SK-N-SH treated with all-trans-retinoic acid at 6 μM for 48 hours (cell line): Measurements from ENCODE around the gene ASAP2.

Experiments used
- ATAC-seq: fragments of 200-7000 bp; cut with Tn5 transposase; 3 replicates; pipeline ENCODE4 v1.9.1; 2020; ENCODE audit warnings: mild to moderate bottlenecking, moderate library complexity
- ARNTL ChIP-seq: fragments of 450-650 bp; formaldehyde crosslinking; IDR thresholded peaks from 2 replicates; pipeline ENCODE4 v1.5.0; 2020; ENCODE audit warnings: low read depth, mild to moderate bottlenecking, moderate library complexity, borderline replicate concordance
- BACH2 ChIP-seq: fragments of 250-450 bp; sonication (Bioruptor Pico); IDR thresholded peaks from 2 replicates; pipeline ENCODE4 v1.9.0; 2021; ENCODE audit warnings: mild to moderate bottlenecking, borderline replicate concordance
- CSDC2 ChIP-seq: fragments of 250-450 bp; sonication (Bioruptor Pico); IDR thresholded peaks from 2 replicates; pipeline ENCODE4 v1.5.0; 2020; ENCODE audit warnings: mild to moderate bottlenecking, moderate library complexity
- ESRRG ChIP-seq: fragments of 250-450 bp; sonication (Bioruptor Pico); IDR thresholded peaks from 2 replicates; pipeline ENCODE4 v1.6.1; 2021; ENCODE audit warnings: mild to moderate bottlenecking
- GLIS3 ChIP-seq: fragments of 250-450 bp; sonication (Bioruptor Pico); IDR thresholded peaks from 2 replicates; pipeline ENCODE4 v1.5.0; 2020; ENCODE audit warnings: mild to moderate bottlenecking, moderate library complexity
- ISL1 ChIP-seq: fragments of 250-450 bp; sonication (Bioruptor Pico); IDR thresholded peaks from 2 replicates; pipeline ENCODE4 v2.1.2; 2022; ENCODE audit warnings: mild to moderate bottlenecking, moderate library complexity
- OSR1 ChIP-seq: fragments of 250-450 bp; sonication (Bioruptor Pico); IDR thresholded peaks from 2 replicates; pipeline ENCODE4 v1.8.0; 2022; ENCODE audit warnings: moderate library complexity, mild to moderate bottlenecking, inconsistent platforms
- PPARA ChIP-seq: fragments of 250-450 bp; sonication (Bioruptor Pico); IDR thresholded peaks from 2 replicates; pipeline ENCODE4 v1.5.0; 2020; ENCODE audit warnings: mild to moderate bottlenecking, borderline replicate concordance
- RARB ChIP-seq: fragments of 250-450 bp; sonication (Bioruptor Pico); IDR thresholded peaks from 2 replicates; pipeline ENCODE4 v1.8.0; 2021; ENCODE audit warnings: mild to moderate bottlenecking, moderate library complexity
- SNAI2 ChIP-seq: fragments of 250-450 bp; sonication (Bioruptor Pico); IDR thresholded peaks from 2 replicates; pipeline ENCODE4 v1.5.0; 2020; ENCODE audit warnings: mild to moderate bottlenecking, moderate library complexity
- TCF4 ChIP-seq: fragments of 250-450 bp; sonication (Bioruptor Pico); IDR thresholded peaks from 2 replicates; pipeline ENCODE4 v1.8.0; 2021; ENCODE audit warnings: mild to moderate bottlenecking, moderate library complexity, borderline replicate concordance
- TOX ChIP-seq: fragments of 250-450 bp; sonication (Bioruptor Pico); IDR thresholded peaks from 2 replicates; pipeline ENCODE4 v1.8.0; 2021; ENCODE audit warnings: mild to moderate bottlenecking, moderate library complexity, borderline replicate concordance
- ZC3H10 ChIP-seq: fragments of 250-450 bp; sonication (Bioruptor Pico); IDR thresholded peaks from 2 replicates; pipeline ENCODE4 v1.5.1; 2021; ENCODE audit warnings: mild to moderate bottlenecking, moderate library complexity
- ZFP3 ChIP-seq: fragments of 250-450 bp; sonication (Bioruptor Pico); IDR thresholded peaks from 2 replicates; pipeline ENCODE4 v1.5.0; 2020; ENCODE audit warnings: mild to moderate bottlenecking, moderate library complexity
- ZFP30 ChIP-seq: fragments of 450-650 bp; formaldehyde crosslinking; IDR thresholded peaks from 2 replicates; pipeline ENCODE4 v1.5.0; 2022; ENCODE audit warnings: mild to moderate bottlenecking, moderate library complexity
- ZNF565 ChIP-seq: fragments of 450-650 bp; formaldehyde crosslinking; conservative IDR thresholded peaks from 2 replicates; pipeline ENCODE4 v1.5.0; 2020; ENCODE audit warnings: low read depth, mild to moderate bottlenecking, moderate library complexity
- ZNF70 ChIP-seq: fragments of 450-650 bp; formaldehyde crosslinking; IDR thresholded peaks from 2 replicates; pipeline ENCODE4 v1.5.0; 2020; ENCODE audit warnings: mild to moderate bottlenecking, moderate library complexity
- ZNF8 ChIP-seq: fragments of 450-650 bp; formaldehyde crosslinking; IDR thresholded peaks from 2 replicates; pipeline ENCODE4 v1.5.0; 2020; ENCODE audit warnings: mild to moderate bottlenecking, moderate library complexity
- TF ChIP-seq, protein P1 (sequence below): fragments of 250-450 bp; sonication (Bioruptor Pico); IDR thresholded peaks from 2 replicates; pipeline ENCODE4 v1.8.0; 2021; ENCODE audit warnings: low read depth, mild to moderate bottlenecking, moderate library complexity, borderline replicate concordance
- TF ChIP-seq, protein P2 (sequence below): fragments of 250-450 bp; sonication (Bioruptor Pico); IDR thresholded peaks from 2 replicates; pipeline ENCODE4 v1.5.0; 2020; ENCODE audit warnings: mild to moderate bottlenecking, moderate library complexity
- TF ChIP-seq, protein P3 (sequence below): fragments of 250-450 bp; sonication (Bioruptor Pico); IDR thresholded peaks from 2 replicates; pipeline ENCODE4 v1.5.1; 2021; ENCODE audit warnings: mild to moderate bottlenecking, moderate library complexity
- TF ChIP-seq, protein P4 (sequence below): fragments of 250-450 bp; sonication (Bioruptor Pico); IDR thresholded peaks from 2 replicates; pipeline ENCODE4 v1.5.1; 2020; ENCODE audit warnings: low read depth, mild to moderate bottlenecking, moderate library complexity
- TF ChIP-seq, protein P5 (sequence below): fragments of 250-450 bp; sonication (Bioruptor Pico); IDR thresholded peaks from 2 replicates; pipeline ENCODE4 v1.8.0; 2020; ENCODE audit warnings: mild to moderate bottlenecking, moderate library complexity, borderline replicate concordance

Gene ASAP2

DNA sequence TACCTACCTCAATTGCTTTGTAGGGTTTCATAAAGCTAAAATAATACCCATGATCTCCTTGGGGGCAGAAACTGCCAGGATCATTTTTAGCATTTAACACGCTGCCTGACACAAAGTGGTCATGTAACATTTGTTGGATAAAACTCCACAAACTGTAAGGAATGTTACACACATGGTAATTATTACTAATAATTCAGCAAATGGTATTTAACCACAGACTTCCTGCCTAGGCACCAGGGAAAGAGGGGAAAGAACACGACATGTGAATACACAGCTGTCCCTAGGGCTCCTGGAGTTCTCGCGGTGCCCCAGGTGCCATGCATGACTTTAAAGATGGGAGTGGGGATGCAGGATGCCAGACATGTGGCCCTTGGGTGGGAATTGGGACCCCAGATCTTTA, 43.5 kb downstream of the ASAP2 start:
- peak; percentile 7; the same call in 2 of the 3 replicates for ATAC-seq
- TF ChIP-seq, protein P1, sequence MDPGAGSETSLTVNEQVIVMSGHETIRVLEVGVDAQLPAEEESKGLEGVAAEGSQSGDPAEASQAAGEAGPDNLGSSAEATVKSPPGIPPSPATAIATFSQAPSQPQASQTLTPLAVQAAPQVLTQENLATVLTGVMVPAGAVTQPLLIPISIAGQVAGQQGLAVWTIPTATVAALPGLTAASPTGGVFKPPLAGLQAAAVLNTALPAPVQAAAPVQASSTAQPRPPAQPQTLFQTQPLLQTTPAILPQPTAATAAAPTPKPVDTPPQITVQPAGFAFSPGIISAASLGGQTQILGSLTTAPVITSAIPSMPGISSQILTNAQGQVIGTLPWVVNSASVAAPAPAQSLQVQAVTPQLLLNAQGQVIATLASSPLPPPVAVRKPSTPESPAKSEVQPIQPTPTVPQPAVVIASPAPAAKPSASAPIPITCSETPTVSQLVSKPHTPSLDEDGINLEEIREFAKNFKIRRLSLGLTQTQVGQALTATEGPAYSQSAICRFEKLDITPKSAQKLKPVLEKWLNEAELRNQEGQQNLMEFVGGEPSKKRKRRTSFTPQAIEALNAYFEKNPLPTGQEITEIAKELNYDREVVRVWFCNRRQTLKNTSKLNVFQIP (CRISPR knock-in tag) = no peak
- TF ChIP-seq OSR1 (CRISPR knock-in tag) = no peak
- TF ChIP-seq RARB (CRISPR knock-in tag) = no peak
- no peak for TF ChIP-seq GLIS3 (CRISPR knock-in tag)
- no peak for TF ChIP-seq ZFP30
- TF ChIP-seq TOX (CRISPR knock-in tag) = no peak
- TF ChIP-seq, protein P2, sequence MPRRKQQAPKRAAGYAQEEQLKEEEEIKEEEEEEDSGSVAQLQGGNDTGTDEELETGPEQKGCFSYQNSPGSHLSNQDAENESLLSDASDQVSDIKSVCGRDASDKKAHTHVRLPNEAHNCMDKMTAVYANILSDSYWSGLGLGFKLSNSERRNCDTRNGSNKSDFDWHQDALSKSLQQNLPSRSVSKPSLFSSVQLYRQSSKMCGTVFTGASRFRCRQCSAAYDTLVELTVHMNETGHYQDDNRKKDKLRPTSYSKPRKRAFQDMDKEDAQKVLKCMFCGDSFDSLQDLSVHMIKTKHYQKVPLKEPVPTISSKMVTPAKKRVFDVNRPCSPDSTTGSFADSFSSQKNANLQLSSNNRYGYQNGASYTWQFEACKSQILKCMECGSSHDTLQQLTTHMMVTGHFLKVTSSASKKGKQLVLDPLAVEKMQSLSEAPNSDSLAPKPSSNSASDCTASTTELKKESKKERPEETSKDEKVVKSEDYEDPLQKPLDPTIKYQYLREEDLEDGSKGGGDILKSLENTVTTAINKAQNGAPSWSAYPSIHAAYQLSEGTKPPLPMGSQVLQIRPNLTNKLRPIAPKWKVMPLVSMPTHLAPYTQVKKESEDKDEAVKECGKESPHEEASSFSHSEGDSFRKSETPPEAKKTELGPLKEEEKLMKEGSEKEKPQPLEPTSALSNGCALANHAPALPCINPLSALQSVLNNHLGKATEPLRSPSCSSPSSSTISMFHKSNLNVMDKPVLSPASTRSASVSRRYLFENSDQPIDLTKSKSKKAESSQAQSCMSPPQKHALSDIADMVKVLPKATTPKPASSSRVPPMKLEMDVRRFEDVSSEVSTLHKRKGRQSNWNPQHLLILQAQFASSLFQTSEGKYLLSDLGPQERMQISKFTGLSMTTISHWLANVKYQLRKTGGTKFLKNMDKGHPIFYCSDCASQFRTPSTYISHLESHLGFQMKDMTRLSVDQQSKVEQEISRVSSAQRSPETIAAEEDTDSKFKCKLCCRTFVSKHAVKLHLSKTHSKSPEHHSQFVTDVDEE = no peak
- TF ChIP-seq ESRRG = no peak
- TF ChIP-seq PPARA (CRISPR knock-in tag) = no peak
- no peak for TF ChIP-seq ISL1 (CRISPR knock-in tag)
- TF ChIP-seq ZNF565 (CRISPR knock-in tag) = no peak
- no peak for TF ChIP-seq CSDC2 (CRISPR knock-in tag)
- TF ChIP-seq TCF4 = no peak
- no peak for TF ChIP-seq SNAI2 (CRISPR knock-in tag)
- TF ChIP-seq ZNF70 (CRISPR knock-in tag) = no peak
- TF ChIP-seq ZNF8 (CRISPR knock-in tag) = no peak
- no peak for TF ChIP-seq ARNTL (CRISPR knock-in tag)
- TF ChIP-seq, all 23 proteins: peak for 0

DNA sequence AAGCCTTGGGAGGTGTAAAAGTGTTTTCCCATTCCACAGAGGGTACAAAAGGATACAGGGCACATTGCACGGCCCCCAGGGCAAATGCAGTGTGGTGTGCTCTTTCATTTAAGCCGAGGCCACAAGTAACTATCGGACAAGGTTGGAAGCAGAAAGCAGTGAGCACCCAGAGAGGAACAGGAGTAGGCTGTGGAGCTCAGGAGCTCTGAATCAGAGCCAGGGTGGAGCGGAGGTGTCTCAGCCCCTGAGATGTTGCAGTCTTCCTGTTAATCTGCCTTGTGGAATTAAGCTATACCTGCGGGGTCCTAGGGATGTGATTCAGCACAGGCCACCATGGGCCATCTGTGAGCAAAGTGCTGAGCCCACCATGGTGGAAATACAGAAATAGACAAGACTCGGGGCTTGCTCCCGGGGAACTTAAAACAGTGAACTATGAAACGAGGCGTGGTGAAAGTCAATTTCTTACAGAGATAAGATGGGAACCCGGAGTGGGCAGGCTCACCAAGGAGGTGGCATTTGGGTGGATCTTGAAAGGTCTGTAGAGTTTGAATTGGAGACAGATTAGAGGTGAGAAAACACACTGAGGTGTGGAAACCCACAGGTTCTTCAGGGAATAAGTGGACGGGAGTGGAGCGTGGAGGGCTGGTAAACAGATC, 44.0 kb downstream of the ASAP2 start:
- peak; percentile 8 for ATAC-seq
- TF ChIP-seq TCF4 (no peak), ZNF565 (CRISPR knock-in tag) (no peak), ISL1 (CRISPR knock-in tag) (no peak), ZFP30 (no peak), ZFP3 (CRISPR knock-in tag) (no peak), GLIS3 (CRISPR knock-in tag) (no peak), ZNF70 (CRISPR knock-in tag) (no peak)

DNA sequence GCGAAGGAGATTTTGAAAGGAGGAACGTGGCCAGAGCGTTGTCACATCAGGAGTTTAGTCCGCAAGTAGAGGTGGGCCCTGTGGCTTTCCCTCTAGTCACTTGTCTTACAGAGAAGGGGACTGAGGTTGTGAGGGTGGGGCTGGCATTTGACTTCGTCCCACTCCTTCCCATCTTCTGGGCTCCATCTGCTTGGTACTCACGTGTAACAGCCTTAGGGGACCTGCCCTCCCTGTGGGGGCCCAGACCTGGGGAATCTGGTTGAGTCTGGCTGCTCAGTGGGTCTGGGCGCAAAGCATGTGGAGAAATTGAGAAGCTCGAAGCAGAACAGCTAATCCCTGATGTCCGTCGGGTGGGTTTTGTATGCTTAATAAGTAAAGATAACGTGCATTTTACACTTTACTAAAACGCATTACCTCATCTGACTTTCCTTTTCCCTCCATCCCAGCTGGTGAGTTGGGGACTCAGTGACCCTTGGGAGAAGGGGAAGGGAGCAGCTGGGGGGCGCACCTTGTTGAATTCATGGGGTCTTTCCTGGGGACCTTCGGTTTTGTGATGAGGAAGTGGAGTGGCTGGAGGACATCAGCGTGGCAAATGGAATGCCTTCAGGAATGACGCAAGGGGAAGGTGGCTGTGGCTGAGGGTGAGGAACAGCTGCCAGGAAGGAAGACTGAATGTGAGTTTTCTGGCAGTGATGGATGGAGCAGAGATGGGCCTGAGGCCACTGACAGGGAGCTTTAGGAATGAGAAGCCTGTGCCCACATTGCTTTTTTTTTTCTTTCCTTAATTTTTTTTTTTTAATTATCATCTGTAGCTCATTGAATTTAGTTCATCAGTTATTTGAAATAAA, 44.8 kb downstream of the ASAP2 start:
- ATAC-seq = peak; percentile 59
- TF ChIP-seq TCF4 (no peak), SNAI2 (CRISPR knock-in tag) (no peak), ISL1 (CRISPR knock-in tag) (peak; percentile 38), ZNF565 (CRISPR knock-in tag) (no peak), TOX (CRISPR knock-in tag) (no peak), CSDC2 (CRISPR knock-in tag) (peak; percentile 35; the same call in 1 of the 2 replicates), PPARA (CRISPR knock-in tag) (no peak), ZFP3 (CRISPR knock-in tag) (no peak), ZC3H10 (CRISPR knock-in tag) (no peak), ZNF8 (CRISPR knock-in tag) (no peak), ZNF70 (CRISPR knock-in tag) (no peak), ZFP30 (no peak), RARB (CRISPR knock-in tag) (no peak), ESRRG (no peak), OSR1 (CRISPR knock-in tag) (no peak), BACH2 (CRISPR knock-in tag) (no peak)
- TF ChIP-seq, protein P3, sequence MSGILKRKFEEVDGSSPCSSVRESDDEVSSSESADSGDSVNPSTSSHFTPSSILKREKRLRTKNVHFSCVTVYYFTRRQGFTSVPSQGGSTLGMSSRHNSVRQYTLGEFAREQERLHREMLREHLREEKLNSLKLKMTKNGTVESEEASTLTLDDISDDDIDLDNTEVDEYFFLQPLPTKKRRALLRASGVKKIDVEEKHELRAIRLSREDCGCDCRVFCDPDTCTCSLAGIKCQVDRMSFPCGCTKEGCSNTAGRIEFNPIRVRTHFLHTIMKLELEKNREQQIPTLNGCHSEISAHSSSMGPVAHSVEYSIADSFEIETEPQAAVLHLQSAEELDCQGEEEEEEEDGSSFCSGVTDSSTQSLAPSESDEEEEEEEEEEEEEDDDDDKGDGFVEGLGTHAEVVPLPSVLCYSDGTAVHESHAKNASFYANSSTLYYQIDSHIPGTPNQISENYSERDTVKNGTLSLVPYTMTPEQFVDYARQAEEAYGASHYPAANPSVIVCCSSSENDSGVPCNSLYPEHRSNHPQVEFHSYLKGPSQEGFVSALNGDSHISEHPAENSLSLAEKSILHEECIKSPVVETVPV (CRISPR knock-in tag) = no peak
- TF ChIP-seq, protein P4, sequence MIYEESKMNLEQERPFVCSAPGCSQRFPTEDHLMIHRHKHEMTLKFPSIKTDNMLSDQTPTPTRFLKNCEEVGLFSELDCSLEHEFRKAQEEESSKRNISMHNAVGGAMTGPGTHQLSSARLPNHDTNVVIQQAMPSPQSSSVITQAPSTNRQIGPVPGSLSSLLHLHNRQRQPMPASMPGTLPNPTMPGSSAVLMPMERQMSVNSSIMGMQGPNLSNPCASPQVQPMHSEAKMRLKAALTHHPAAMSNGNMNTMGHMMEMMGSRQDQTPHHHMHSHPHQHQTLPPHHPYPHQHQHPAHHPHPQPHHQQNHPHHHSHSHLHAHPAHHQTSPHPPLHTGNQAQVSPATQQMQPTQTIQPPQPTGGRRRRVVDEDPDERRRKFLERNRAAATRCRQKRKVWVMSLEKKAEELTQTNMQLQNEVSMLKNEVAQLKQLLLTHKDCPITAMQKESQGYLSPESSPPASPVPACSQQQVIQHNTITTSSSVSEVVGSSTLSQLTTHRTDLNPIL (CRISPR knock-in tag) = no peak; the same call in 1 of the 2 replicates
- TF ChIP-seq, protein P2 = 0 out of 2 replicates have a peak, but pooled peaks have one; percentile 36
- TF ChIP-seq, protein P5, sequence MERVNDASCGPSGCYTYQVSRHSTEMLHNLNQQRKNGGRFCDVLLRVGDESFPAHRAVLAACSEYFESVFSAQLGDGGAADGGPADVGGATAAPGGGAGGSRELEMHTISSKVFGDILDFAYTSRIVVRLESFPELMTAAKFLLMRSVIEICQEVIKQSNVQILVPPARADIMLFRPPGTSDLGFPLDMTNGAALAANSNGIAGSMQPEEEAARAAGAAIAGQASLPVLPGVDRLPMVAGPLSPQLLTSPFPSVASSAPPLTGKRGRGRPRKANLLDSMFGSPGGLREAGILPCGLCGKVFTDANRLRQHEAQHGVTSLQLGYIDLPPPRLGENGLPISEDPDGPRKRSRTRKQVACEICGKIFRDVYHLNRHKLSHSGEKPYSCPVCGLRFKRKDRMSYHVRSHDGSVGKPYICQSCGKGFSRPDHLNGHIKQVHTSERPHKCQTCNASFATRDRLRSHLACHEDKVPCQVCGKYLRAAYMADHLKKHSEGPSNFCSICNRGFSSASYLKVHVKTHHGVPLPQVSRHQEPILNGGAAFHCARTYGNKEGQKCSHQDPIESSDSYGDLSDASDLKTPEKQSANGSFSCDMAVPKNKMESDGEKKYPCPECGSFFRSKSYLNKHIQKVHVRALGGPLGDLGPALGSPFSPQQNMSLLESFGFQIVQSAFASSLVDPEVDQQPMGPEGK = no peak
